ENCODE data around the gene GPX2. TPM values are rescaled to one million over a fixed set of nuclear protein-coding genes. Genes with fewer than 3 reads are reported as not detected.
A peak's percentile ranks its signal among the peaks of the same experiment; 100 is the strongest.

GPX2 gene
- polyA plus RNA-seq, 3 donors, result not detected

DNA sequence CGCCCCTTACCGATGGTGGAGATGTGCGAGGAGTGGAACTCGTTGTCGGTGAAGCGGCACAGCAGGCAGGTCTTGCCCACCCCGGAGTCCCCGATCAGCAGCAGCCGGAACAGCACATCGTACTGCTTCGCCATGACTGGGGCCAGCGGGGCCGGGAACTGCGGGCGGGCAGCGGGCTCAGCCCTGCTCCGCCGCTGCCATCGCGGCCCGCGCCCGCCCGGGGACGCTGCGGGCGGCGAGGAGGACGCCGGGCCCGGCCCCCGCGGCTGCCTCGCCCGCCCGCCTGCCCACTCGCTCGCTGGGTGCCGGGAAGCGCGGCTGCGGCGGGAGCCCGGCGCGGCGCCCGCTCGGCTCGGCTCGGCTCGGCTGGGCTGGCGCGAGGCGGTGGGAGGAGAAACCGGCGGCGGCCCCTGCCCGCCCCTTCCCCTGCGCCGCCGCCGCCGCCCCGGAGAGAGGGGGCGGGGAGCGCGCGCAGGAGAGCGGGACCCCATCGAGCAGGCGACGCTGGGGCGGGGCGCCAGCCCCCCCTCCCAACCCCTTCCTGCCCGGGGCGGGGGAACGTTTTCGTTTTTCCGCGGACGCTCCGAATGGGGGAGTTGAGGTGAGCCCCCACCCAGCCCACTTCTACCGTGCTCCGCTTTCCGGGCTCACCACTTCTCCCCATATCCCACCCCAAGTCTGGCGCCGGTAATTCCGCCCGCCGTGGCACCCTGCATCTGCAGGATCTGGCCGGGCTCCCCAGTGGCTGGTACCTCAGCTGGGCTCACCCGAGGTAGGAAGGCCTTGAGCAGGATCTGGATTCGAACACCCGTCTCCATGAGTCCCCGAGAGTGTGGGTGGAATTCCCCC is 29.6 kb upstream of the GPX2 start, which contains the start of gene RAB15:
RAB15 (minus strand) TSS at position 394 of the 849 bp plus-strand sequence; CDS start at position 134, 260 bp downstream.
- Histone ChIP-seq H3K4me2 (replicated peaks; ENCODE audit: extremely low read depth, low read length, poor library complexity, severe bottlenecking) (peak within 1 kb of the TSS; percentile 77), H3K4me3 (replicated peaks in 1 of 3; ENCODE audit: low read depth in 2 of 3, low read length in 3 of 3) (peak within 1 kb of the TSS; percentile 43 to 72 (median 47)), H3K36me3 (replicated peaks in 1 of 2; ENCODE audit: control insufficient read depth in 1 of 2, insufficient read depth in 2 of 2, low read length in 2 of 2) (no peaks in the 10 kb centered on the region), H3K79me2 (ENCODE audit: insufficient read depth, low read length) (no peaks in the 10 kb centered on the region), H3K9me3 (replicated peaks in 1 of 2; ENCODE audit: control insufficient read depth in 1 of 2, insufficient read depth in 1 of 2, low read length in 2 of 2) (peaks cover 0 to 8% of the 10 kb centered on the region in 2 donors), H3K4me1 (ENCODE audit: control insufficient read depth in 1 of 2, insufficient read depth in 2 of 2, low read length in 2 of 2) (peaks cover 9 to 11% of the 10 kb centered on the region in 2 donors), H3K9ac (ENCODE audit: insufficient read depth, low read length, poor library complexity, severe bottlenecking) (peak within 1 kb of the TSS; percentile 53), H3K27ac (ENCODE audit: low read depth in 1 of 2, low read length in 2 of 2) (no peak within 1 kb of the TSS), H3K27me3 (ENCODE audit: control insufficient read depth in 2 of 2, insufficient read depth in 2 of 2, low read length in 2 of 2) (peaks cover 30 to 46% of the 10 kb centered on the region in 2 donors), H2AFZ (ENCODE audit: insufficient read depth, low read depth, low read length, poor library complexity, severe bottlenecking) (peak within 1 kb of the TSS; percentile 52), H4K20me1 (ENCODE audit: insufficient read depth, low read length) (no peaks in the 10 kb centered on the region)
- TF ChIP-seq, protein P1, sequence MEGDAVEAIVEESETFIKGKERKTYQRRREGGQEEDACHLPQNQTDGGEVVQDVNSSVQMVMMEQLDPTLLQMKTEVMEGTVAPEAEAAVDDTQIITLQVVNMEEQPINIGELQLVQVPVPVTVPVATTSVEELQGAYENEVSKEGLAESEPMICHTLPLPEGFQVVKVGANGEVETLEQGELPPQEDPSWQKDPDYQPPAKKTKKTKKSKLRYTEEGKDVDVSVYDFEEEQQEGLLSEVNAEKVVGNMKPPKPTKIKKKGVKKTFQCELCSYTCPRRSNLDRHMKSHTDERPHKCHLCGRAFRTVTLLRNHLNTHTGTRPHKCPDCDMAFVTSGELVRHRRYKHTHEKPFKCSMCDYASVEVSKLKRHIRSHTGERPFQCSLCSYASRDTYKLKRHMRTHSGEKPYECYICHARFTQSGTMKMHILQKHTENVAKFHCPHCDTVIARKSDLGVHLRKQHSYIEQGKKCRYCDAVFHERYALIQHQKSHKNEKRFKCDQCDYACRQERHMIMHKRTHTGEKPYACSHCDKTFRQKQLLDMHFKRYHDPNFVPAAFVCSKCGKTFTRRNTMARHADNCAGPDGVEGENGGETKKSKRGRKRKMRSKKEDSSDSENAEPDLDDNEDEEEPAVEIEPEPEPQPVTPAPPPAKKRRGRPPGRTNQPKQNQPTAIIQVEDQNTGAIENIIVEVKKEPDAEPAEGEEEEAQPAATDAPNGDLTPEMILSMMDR (IDR thresholded peaks at IDR 0.05), result no peak
- peaks cover 12% of the 10 kb centered on the region for H3K4me1 Mint-ChIP-seq
- intact Hi-C loops (cut with micrococcal nuclease), result no loop called here
- peak within 1 kb of the TSS; percentile 85 for H3K4me3 Mint-ChIP-seq
- no peak for DNase-seq
- WGBS (ENCODE audit: insufficient coverage), result under 1% methylated on average over 62 of the region's 96 CpGs
- H3K9me3 Mint-ChIP-seq, result peaks cover 0 to 7% (median 7%) of the 10 kb centered on the region in 7 donors
- H3K36me3 Mint-ChIP-seq, result peaks cover 0 to 2% of the 10 kb centered on the region in 2 donors
- no peak within 1 kb of the TSS for H3K27ac Mint-ChIP-seq
- peaks cover 35 to 63% (median 51%) of the 10 kb centered on the region in 3 donors for H3K27me3 Mint-ChIP-seq (ENCODE audit: low read depth in 3 of 3)

GRCh38 chr14:64971491-64971942 is 29.0 kb upstream of the GPX2 start:
- Histone ChIP-seq H3K4me2 (replicated peaks; ENCODE audit: extremely low read depth, low read length, poor library complexity, severe bottlenecking) (peak overlapping the region; percentile 77), H3K9me3 (replicated peaks in 1 of 2; ENCODE audit: control insufficient read depth in 1 of 2, insufficient read depth in 1 of 2, low read length in 2 of 2) (peaks cover 0 to 8% of the 10 kb centered on the region in 2 donors), H3K79me2 (ENCODE audit: insufficient read depth, low read length) (no peaks in the 10 kb centered on the region), H3K9ac (ENCODE audit: insufficient read depth, low read length, poor library complexity, severe bottlenecking) (peak overlapping the region; percentile 53), H3K4me3 (replicated peaks in 1 of 3; ENCODE audit: low read depth in 2 of 3, low read length in 3 of 3) (peak overlapping the region; percentile 19 to 66 (median 24)), H2AFZ (ENCODE audit: insufficient read depth, low read depth, low read length, poor library complexity, severe bottlenecking) (peak overlapping the region; percentile 35), H3K27me3 (ENCODE audit: control insufficient read depth in 2 of 2, insufficient read depth in 2 of 2, low read length in 2 of 2) (peaks cover 26 to 43% of the 10 kb centered on the region in 2 donors), H4K20me1 (ENCODE audit: insufficient read depth, low read length) (no peaks in the 10 kb centered on the region), H3K36me3 (replicated peaks in 1 of 2; ENCODE audit: control insufficient read depth in 1 of 2, insufficient read depth in 2 of 2, low read length in 2 of 2) (no peaks in the 10 kb centered on the region), H3K27ac (ENCODE audit: low read depth in 1 of 2, low read length in 2 of 2) (no peak overlapping the region), H3K4me1 (ENCODE audit: control insufficient read depth in 1 of 2, insufficient read depth in 2 of 2, low read length in 2 of 2) (peaks cover 9 to 11% of the 10 kb centered on the region in 2 donors)
- peaks cover 12% of the 10 kb centered on the region for H3K4me1 Mint-ChIP-seq
- no peak for DNase-seq
- 0% methylated on average over 11 of the region's 31 CpGs for WGBS (ENCODE audit: insufficient coverage)
- no peak overlapping the region for H3K27ac Mint-ChIP-seq
- H3K9me3 Mint-ChIP-seq, result peaks cover 0 to 7% (median 7%) of the 10 kb centered on the region in 7 donors
- peaks cover 34 to 58% (median 45%) of the 10 kb centered on the region in 3 donors for H3K27me3 Mint-ChIP-seq (ENCODE audit: low read depth in 3 of 3)
- H3K36me3 Mint-ChIP-seq, result peaks cover 0 to 2% of the 10 kb centered on the region in 2 donors
- TF ChIP-seq, protein P1 (IDR thresholded peaks at IDR 0.05), result no peak
- peak overlapping the region; percentile 68 to 85 for H3K4me3 Mint-ChIP-seq
- intact Hi-C loops (cut with micrococcal nuclease), result no loop called here
